ENCODE results near the gene SNN.
A peak's percentile ranks its signal among the peaks of the same experiment; 100 is the strongest.

The SNN gene

GRCh38 chr16:11660565-11660964 is 7.7 kb upstream of the SNN start:
- DNase-seq, result no peak
- in situ Hi-C loops (cut with MboI; ENCODE audit: low pct_unique_long_range_greater_than_20kb, low sequenced_read_pairs), result no loop called here

GRCh38 chr16:11662582-11662981 is 5.7 kb upstream of the SNN start:
- in situ Hi-C loops (cut with MboI; ENCODE audit: low pct_unique_long_range_greater_than_20kb, low sequenced_read_pairs), result no loop called here
- DNase-seq, result no peak

GRCh38 chr16:11665071-11665491 is 3.2 kb upstream of the SNN start:
- in situ Hi-C loops (cut with MboI; ENCODE audit: low pct_unique_long_range_greater_than_20kb, low sequenced_read_pairs), result no loop called here
- no peak for DNase-seq

- no peak for DNase-seq
- in situ Hi-C loops (cut with MboI; ENCODE audit: low pct_unique_long_range_greater_than_20kb, low sequenced_read_pairs), result no loop called here
Measured at GRCh38 chr16:11666103-11667055, 1.9 kb upstream of the SNN start.

GRCh38 chr16:11667221-11667823 is 933 bp upstream of the SNN start:
- in situ Hi-C loops (cut with MboI; ENCODE audit: low pct_unique_long_range_greater_than_20kb, low sequenced_read_pairs), result no loop called here

GRCh38 chr16:11668623-11669379 is 546 bp downstream of the SNN start:
- no peak for DNase-seq
- in situ Hi-C loops (cut with MboI; ENCODE audit: low pct_unique_long_range_greater_than_20kb, low sequenced_read_pairs), result no loop called here

More at GRCh38 chr16:11667221-11667823, 933 bp upstream of the SNN start:
- DNase-seq, result no peak

GRCh38 chr16:11669380-11670146 is 1.3 kb downstream of the SNN start:
- DNase-seq, result peak; percentile 70
- in situ Hi-C loops (cut with MboI; ENCODE audit: low pct_unique_long_range_greater_than_20kb, low sequenced_read_pairs), result no loop called here

- in situ Hi-C loops (cut with MboI; ENCODE audit: low pct_unique_long_range_greater_than_20kb, low sequenced_read_pairs), result no loop called here
- DNase-seq, result no peak
Measured at GRCh38 chr16:11670171-11671131, 2.2 kb downstream of the SNN start.

GRCh38 chr16:11671271-11671670 is 3.0 kb downstream of the SNN start:
- in situ Hi-C loops (cut with MboI; ENCODE audit: low pct_unique_long_range_greater_than_20kb, low sequenced_read_pairs), result no loop called here

GRCh38 chr16:11671676-11672075 is 3.4 kb downstream of the SNN start:
- DNase-seq, result no peak
- in situ Hi-C loops (cut with MboI; ENCODE audit: low pct_unique_long_range_greater_than_20kb, low sequenced_read_pairs), result no loop called here

More at GRCh38 chr16:11671271-11671670, 3.0 kb downstream of the SNN start:
- no peak for DNase-seq

- in situ Hi-C loops (cut with MboI; ENCODE audit: low pct_unique_long_range_greater_than_20kb, low sequenced_read_pairs), result no loop called here
- DNase-seq, result peak; percentile 45
Measured at GRCh38 chr16:11672206-11673090, 4.2 kb downstream of the SNN start.

GRCh38 chr16:11673091-11674000 is 5.1 kb downstream of the SNN start:
- in situ Hi-C loops (cut with MboI; ENCODE audit: low pct_unique_long_range_greater_than_20kb, low sequenced_read_pairs), result no loop called here
- DNase-seq, result no peak

- DNase-seq, result no peak
Measured at GRCh38 chr16:11674001-11674817, 6.0 kb downstream of the SNN start.

GRCh38 chr16:11674818-11675560 is 6.7 kb downstream of the SNN start:
- no peak for DNase-seq

More at GRCh38 chr16:11674001-11674817, 6.0 kb downstream of the SNN start:
- in situ Hi-C loops (cut with MboI; ENCODE audit: low pct_unique_long_range_greater_than_20kb, low sequenced_read_pairs), result no loop called here

More at GRCh38 chr16:11674818-11675560, 6.7 kb downstream of the SNN start:
- in situ Hi-C loops (cut with MboI; ENCODE audit: low pct_unique_long_range_greater_than_20kb, low sequenced_read_pairs), result loop anchor here (25.0 kb wide), 1 partner anchor 713 kb away; no protein-coding TSS in a partner anchor
